Measurements from ENCODE around the gene OR2Y1.
"Not testable (repeated sequence)": the region's sequence is repeated elsewhere in the genome, so short reads cannot be mapped to it uniquely, and the experiment has no call there.

The OR2Y1 gene

GRCh38 chr5:180783340-180784052 lies 43.6 kb upstream of the OR2Y1 start:
- DNase-seq (ENCODE audit: extremely low read depth, low read depth) = no peak
- TF ChIP-seq CTCF (IDR thresholded peaks at IDR 0.05; ENCODE audit: low read depth, low read length) = no peak

- DNase-seq (ENCODE audit: extremely low read depth, low read depth) = no peak
- TF ChIP-seq CTCF (IDR thresholded peaks at IDR 0.05; ENCODE audit: low read depth, low read length) = no peak
These were observed 42.9 kb upstream of the OR2Y1 start for GRCh38 chr5:180782748-180783147.

GRCh38 chr5:180781900-180782326 lies 42.1 kb upstream of the OR2Y1 start:
- not testable (repeated sequence) for DNase-seq (ENCODE audit: extremely low read depth, low read depth)

DNA sequence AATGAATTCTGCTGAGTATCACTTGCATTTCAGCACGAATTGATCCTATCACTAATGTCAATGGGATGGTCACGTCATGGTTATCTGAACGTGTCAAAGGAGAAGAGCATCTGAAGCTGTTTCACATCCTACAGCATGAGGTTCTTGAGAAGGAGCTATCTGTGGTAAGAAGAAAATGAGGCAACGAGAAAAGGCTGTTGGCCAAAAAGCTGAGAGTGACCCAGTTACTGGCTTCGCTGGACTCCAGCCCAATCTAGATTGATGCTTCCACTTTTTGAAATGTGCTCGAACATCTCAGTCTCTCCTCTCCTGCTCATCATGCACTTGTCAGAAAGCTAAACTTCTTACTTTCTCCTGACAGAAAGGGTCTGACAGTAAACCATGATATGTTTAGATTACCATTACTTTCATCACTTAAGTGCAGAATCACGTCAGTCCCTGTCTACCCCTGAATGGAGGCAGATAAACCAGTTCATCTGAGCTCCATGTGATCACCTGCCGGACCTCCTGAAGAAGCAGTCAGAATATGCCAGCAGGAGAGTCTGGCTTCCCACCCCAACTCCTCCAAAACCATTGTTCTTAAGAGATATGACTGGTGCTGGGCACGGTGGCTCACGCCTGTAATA lies 40.2 kb upstream of the OR2Y1 start:
- DNase-seq (ENCODE audit: extremely low read depth, low read depth) = no peak
- TF ChIP-seq CTCF (IDR thresholded peaks at IDR 0.05; ENCODE audit: low read depth, low read length) = no peak

DNA sequence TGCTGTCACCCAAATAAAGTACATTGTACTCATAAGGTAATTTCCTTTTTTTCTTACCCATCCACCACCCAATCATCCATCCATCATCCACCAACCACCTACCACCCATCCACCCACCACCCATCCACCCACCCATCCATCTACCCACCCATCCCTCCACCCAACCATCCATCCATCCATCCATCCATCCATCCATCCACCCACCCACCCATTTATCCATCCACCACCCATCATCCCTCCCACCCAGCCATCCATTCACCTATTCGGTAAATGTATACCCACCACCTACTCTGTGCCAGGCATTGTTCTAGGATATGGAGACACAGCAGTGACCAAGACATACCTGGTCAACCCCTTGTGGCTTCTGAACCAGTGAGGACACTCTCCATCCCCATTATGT lies 37.6 kb upstream of the OR2Y1 start:
- TF ChIP-seq CTCF (IDR thresholded peaks at IDR 0.05; ENCODE audit: low read depth, low read length) = no peak
- no peak for DNase-seq (ENCODE audit: extremely low read depth, low read depth)

- DNase-seq (ENCODE audit: extremely low read depth, low read depth) = no peak
- TF ChIP-seq CTCF (IDR thresholded peaks at IDR 0.05; ENCODE audit: low read depth, low read length) = no peak
These were observed 36.5 kb upstream of the OR2Y1 start for GRCh38 chr5:180776376-180776775.

DNA sequence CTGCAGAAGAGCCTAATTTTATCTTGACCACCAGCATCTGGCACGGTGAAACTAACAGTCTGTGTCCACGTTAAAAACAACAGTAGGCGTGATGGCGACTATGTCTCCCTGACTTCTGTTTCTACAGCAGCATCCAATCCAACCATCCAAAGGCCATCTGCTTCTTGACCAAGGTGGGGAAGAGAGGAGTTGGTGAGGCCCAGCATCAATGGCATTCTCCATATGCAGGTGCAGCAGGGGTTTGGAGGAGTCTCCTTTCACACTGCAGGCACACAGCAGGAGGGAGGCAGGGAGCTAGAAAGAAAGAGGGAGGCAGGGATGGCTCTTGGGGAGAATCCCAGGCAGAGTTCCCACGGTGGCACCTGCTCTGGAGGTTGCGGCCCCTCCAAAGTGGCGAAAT lies 35.8 kb upstream of the OR2Y1 start:
- no peak for TF ChIP-seq CTCF (IDR thresholded peaks at IDR 0.05; ENCODE audit: low read depth, low read length)
- DNase-seq (ENCODE audit: extremely low read depth, low read depth) = no peak

DNA sequence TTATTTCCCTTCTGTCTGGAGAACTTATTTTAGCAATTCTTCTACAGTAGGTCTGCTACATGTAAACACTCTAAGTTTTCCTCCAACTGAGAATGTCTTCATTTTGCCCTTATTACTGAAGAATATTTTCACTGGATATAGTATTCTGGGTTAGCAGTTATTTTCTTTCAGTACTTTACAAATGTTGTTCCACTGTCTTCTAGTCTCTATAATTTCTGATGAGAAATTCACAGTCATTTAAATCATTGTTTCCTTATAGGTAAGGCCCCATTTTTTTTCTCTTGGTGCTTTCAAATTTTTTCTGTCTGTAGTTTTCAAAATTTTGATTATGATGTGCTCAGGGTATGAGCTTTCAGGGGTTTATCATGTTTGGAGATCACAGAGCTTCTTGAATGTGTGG lies 32.0 kb upstream of the OR2Y1 start:
- no peak for DNase-seq (ENCODE audit: extremely low read depth, low read depth)
- TF ChIP-seq CTCF (IDR thresholded peaks at IDR 0.05; ENCODE audit: low read depth, low read length) = no peak

Data from AG09319 (cell line).